ENCODE measurements around the gene UPP1.

Gene UPP1

GRCh38 chr7:48101352-48101751 lies 12.3 kb downstream of the UPP1 start:
- DNase-seq (ENCODE audit: low read depth): no peak
- no peak for TF ChIP-seq CTCF (conservative IDR thresholded peaks at IDR 0.05; ENCODE audit: low read length)
- no peak overlapping the region for H3K4me3 ChIP-seq (ENCODE audit: low read length)

GRCh38 chr7:48101968-48102367 lies 12.9 kb downstream of the UPP1 start:
- TF ChIP-seq CTCF (conservative IDR thresholded peaks at IDR 0.05; ENCODE audit: low read length): peak; percentile 17; the same call in 1 of the 2 replicates
- no peak overlapping the region for H3K4me3 ChIP-seq (ENCODE audit: low read length)
- no peak for DNase-seq (ENCODE audit: low read depth)

- no peak for DNase-seq (ENCODE audit: low read depth)
- no peak overlapping the region for H3K4me3 ChIP-seq (ENCODE audit: low read length)
- no peak for TF ChIP-seq CTCF (conservative IDR thresholded peaks at IDR 0.05; ENCODE audit: low read length)
These were observed 13.5 kb downstream of the UPP1 start for GRCh38 chr7:48102530-48102929.

GRCh38 chr7:48105045-48105444 lies 16.0 kb downstream of the UPP1 start:
- H3K4me3 ChIP-seq (ENCODE audit: low read length): no peak overlapping the region
- no peak for TF ChIP-seq CTCF (conservative IDR thresholded peaks at IDR 0.05; ENCODE audit: low read length)
- DNase-seq (ENCODE audit: low read depth): no peak

- no peak for DNase-seq (ENCODE audit: low read depth)
- TF ChIP-seq CTCF (conservative IDR thresholded peaks at IDR 0.05; ENCODE audit: low read length): no peak
- no peak overlapping the region for H3K4me3 ChIP-seq (ENCODE audit: low read length)
These were observed 18.0 kb downstream of the UPP1 start for GRCh38 chr7:48106906-48107659.

- H3K4me3 ChIP-seq (ENCODE audit: low read length): no peak overlapping the region
- TF ChIP-seq CTCF (conservative IDR thresholded peaks at IDR 0.05; ENCODE audit: low read length): no peak
- no peak for DNase-seq (ENCODE audit: low read depth)
These were observed 18.9 kb downstream of the UPP1 start for GRCh38 chr7:48107926-48108472.
